ENCODE measurements around the gene SCRN1.
A peak's percentile ranks its signal among the peaks of the same experiment; 100 is the strongest.

Gene SCRN1

DNA sequence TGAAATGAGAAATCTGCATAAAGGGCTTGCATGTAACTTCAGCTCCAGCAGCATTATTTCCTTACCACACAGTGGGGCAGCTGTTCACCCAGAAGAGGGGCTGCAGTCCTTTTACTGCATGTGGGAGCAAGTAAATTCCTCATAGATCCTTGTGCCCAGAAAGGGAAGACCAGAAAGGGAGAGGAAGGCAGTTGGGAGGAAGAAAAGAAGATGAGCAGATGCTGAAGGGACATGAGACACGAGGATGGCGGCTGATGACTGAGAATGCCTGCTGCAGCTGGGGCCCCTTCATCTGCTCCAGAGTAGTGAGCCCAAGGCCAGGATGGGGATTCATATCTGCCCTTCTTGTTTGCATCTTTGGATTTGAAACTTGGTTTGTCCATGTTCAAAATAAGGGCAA, 102.8 kb downstream of the SCRN1 start:
- no peak overlapping the region for H3K27ac ChIP-seq (ENCODE audit: low read length)

GRCh38 chr7:29885626-29886025, 104.0 kb downstream of the SCRN1 start:
- Histone ChIP-seq H3K4me1 (ENCODE audit: control insufficient read depth in 1 of 2, insufficient read depth in 2 of 2, low read length in 2 of 2) (peaks cover 0 to 9% of the 10 kb centered on the region in 2 donors), H3K4me3 (ENCODE audit: low read depth in 1 of 2, low read length in 2 of 2) (no peak overlapping the region), H3K27ac (ENCODE audit: low read length) (no peak overlapping the region)

More for the DNA sequence above, 102.8 kb downstream of the SCRN1 start:
- Histone ChIP-seq H3K4me1 (ENCODE audit: control insufficient read depth in 1 of 2, insufficient read depth in 2 of 2, low read length in 2 of 2) (peaks cover 0 to 9% of the 10 kb centered on the region in 2 donors), H3K36me3 (ENCODE audit: control insufficient read depth in 1 of 2, insufficient read depth in 2 of 2, low read length in 2 of 2) (no peaks in the 10 kb centered on the region), H3K9me3 (ENCODE audit: control insufficient read depth in 1 of 2, low read length in 2 of 2) (no peaks in the 10 kb centered on the region), H3K27me3 (ENCODE audit: low read depth, low read length) (peaks cover 6% of the 10 kb centered on the region), H3K4me3 (ENCODE audit: low read depth in 1 of 2, low read length in 2 of 2) (no peak overlapping the region)

GRCh38 chr7:29884399-29885272, 105.0 kb downstream of the SCRN1 start:
- peaks cover 6% of the 10 kb centered on the region for H3K27me3 ChIP-seq (ENCODE audit: low read depth, low read length)
- H3K36me3 ChIP-seq (ENCODE audit: control insufficient read depth in 1 of 2, insufficient read depth in 2 of 2, low read length in 2 of 2): no peaks in the 10 kb centered on the region
- H3K4me3 ChIP-seq (ENCODE audit: low read depth in 1 of 2, low read length in 2 of 2): peak overlapping the region in 1 of 2 donors; percentile 38
- no peak overlapping the region for H3K27ac ChIP-seq (ENCODE audit: low read length)
- H3K4me1 ChIP-seq (ENCODE audit: control insufficient read depth in 1 of 2, insufficient read depth in 2 of 2, low read length in 2 of 2): peaks cover 0 to 9% of the 10 kb centered on the region in 2 donors
- H3K9me3 ChIP-seq (ENCODE audit: control insufficient read depth in 1 of 2, low read length in 2 of 2): no peaks in the 10 kb centered on the region

More at GRCh38 chr7:29885626-29886025, 104.0 kb downstream of the SCRN1 start:
- Histone ChIP-seq H3K27me3 (ENCODE audit: low read depth, low read length) (peaks cover 6% of the 10 kb centered on the region), H3K36me3 (ENCODE audit: control insufficient read depth in 1 of 2, insufficient read depth in 2 of 2, low read length in 2 of 2) (no peaks in the 10 kb centered on the region), H3K9me3 (ENCODE audit: control insufficient read depth in 1 of 2, low read length in 2 of 2) (no peaks in the 10 kb centered on the region)

DNA sequence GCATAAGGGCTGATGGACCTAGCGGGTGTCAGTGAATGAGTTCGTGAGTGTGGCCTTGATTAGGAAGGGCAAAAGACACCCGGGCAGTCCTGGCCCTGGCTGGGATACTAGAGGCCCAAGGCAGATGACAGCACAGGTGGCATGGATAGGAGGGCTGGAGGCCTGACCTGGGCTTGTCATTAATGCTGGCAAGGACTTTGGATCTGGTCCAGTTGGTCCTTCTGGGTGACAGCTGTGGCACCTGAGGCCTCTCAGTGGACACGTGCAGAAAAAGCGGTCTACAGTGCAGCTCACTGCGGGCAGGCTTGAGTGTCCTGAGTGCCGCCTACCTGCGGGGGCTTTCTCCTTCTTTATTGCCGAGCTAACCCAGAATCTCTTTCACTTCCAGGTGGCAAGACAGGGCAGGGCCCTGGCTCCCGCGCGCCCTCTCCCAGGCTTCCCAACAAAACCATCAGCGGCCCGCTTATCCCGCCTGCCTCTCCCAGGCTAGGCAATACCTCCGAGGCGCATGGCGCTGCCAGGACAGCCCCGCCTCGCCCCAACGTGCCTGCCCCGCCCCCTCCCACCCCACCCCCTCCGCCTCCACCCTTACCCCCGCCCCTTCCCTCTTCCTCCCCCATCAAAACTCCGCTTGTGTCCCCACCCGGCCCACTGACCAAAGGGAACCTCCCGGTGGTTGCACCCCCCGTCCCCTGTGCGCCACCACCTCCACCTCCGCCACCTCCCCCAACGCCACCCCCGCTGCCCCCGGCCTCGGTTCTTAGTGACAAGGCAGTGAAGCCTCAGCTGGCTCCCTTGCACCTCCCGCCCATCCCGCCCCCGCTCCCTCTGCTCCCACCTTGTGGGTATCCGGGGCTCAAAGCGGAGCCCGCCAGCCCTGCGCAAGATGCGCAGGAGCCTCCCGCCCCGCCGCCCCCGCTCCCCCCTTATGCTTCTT, 105.9 kb downstream of the SCRN1 start:
- H3K27me3 ChIP-seq (ENCODE audit: low read depth, low read length): peaks cover 6% of the 10 kb centered on the region
- no peaks in the 10 kb centered on the region for H3K36me3 ChIP-seq (ENCODE audit: control insufficient read depth in 1 of 2, insufficient read depth in 2 of 2, low read length in 2 of 2)
- H3K9me3 ChIP-seq (ENCODE audit: control insufficient read depth in 1 of 2, low read length in 2 of 2): no peaks in the 10 kb centered on the region
- H3K27ac ChIP-seq (ENCODE audit: low read length): no peak overlapping the region
- peaks cover 0 to 9% of the 10 kb centered on the region in 2 donors for H3K4me1 ChIP-seq (ENCODE audit: control insufficient read depth in 1 of 2, insufficient read depth in 2 of 2, low read length in 2 of 2)
- peak overlapping the region in 1 of 2 donors; percentile 38 for H3K4me3 ChIP-seq (ENCODE audit: low read depth in 1 of 2, low read length in 2 of 2)

DNA sequence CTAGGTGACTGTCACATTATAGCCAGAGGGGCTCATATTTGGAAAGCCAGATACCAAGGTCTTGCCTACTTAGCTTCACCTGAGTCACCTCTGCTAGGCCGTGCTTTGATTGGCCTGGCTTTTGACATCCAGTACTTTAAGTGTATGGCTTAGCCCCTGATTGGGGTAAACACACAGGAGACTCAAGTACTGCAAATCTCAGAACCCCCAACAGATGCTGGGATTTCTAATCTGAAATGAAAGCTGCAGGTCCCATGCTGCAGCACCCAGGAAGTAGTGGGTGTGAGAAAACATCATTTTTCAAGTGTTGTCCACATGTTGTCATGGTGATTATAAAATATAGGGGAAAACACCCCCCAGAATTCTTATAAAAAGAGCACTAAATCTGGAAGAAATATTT, 107.1 kb downstream of the SCRN1 start:
- no peaks in the 10 kb centered on the region for H3K36me3 ChIP-seq (ENCODE audit: control insufficient read depth in 1 of 2, insufficient read depth in 2 of 2, low read length in 2 of 2)
- H3K9me3 ChIP-seq (ENCODE audit: control insufficient read depth in 1 of 2, low read length in 2 of 2): no peaks in the 10 kb centered on the region
- no peak overlapping the region for H3K4me3 ChIP-seq (ENCODE audit: low read depth in 1 of 2, low read length in 2 of 2)
- peaks cover 6% of the 10 kb centered on the region for H3K27me3 ChIP-seq (ENCODE audit: low read depth, low read length)
- H3K27ac ChIP-seq (ENCODE audit: low read length): no peak overlapping the region
- H3K4me1 ChIP-seq (ENCODE audit: control insufficient read depth in 1 of 2, insufficient read depth in 2 of 2, low read length in 2 of 2): peaks cover 0 to 9% of the 10 kb centered on the region in 2 donors

GRCh38 chr7:29881724-29882123, 107.9 kb downstream of the SCRN1 start:
- Histone ChIP-seq H3K27ac (ENCODE audit: low read length) (no peak overlapping the region), H3K27me3 (ENCODE audit: low read depth, low read length) (peaks cover 6% of the 10 kb centered on the region), H3K9me3 (ENCODE audit: control insufficient read depth in 1 of 2, low read length in 2 of 2) (no peaks in the 10 kb centered on the region), H3K4me3 (ENCODE audit: low read depth in 1 of 2, low read length in 2 of 2) (no peak overlapping the region), H3K4me1 (ENCODE audit: control insufficient read depth in 1 of 2, insufficient read depth in 2 of 2, low read length in 2 of 2) (peaks cover 0 to 9% of the 10 kb centered on the region in 2 donors), H3K36me3 (ENCODE audit: control insufficient read depth in 1 of 2, insufficient read depth in 2 of 2, low read length in 2 of 2) (no peaks in the 10 kb centered on the region)

GRCh38 chr7:29879609-29880008, 110.0 kb downstream of the SCRN1 start:
- H3K36me3 ChIP-seq (ENCODE audit: control insufficient read depth in 1 of 2, insufficient read depth in 2 of 2, low read length in 2 of 2): no peaks in the 10 kb centered on the region
- no peak overlapping the region for H3K27ac ChIP-seq (ENCODE audit: low read length)
- H3K9me3 ChIP-seq (ENCODE audit: control insufficient read depth in 1 of 2, low read length in 2 of 2): no peaks in the 10 kb centered on the region
- peaks cover 0 to 1% of the 10 kb centered on the region in 2 donors for H3K4me1 ChIP-seq (ENCODE audit: control insufficient read depth in 1 of 2, insufficient read depth in 2 of 2, low read length in 2 of 2)
- H3K4me3 ChIP-seq (ENCODE audit: low read depth in 1 of 2, low read length in 2 of 2): no peak overlapping the region
- H3K27me3 ChIP-seq (ENCODE audit: low read depth, low read length): peaks cover 6% of the 10 kb centered on the region

DNA sequence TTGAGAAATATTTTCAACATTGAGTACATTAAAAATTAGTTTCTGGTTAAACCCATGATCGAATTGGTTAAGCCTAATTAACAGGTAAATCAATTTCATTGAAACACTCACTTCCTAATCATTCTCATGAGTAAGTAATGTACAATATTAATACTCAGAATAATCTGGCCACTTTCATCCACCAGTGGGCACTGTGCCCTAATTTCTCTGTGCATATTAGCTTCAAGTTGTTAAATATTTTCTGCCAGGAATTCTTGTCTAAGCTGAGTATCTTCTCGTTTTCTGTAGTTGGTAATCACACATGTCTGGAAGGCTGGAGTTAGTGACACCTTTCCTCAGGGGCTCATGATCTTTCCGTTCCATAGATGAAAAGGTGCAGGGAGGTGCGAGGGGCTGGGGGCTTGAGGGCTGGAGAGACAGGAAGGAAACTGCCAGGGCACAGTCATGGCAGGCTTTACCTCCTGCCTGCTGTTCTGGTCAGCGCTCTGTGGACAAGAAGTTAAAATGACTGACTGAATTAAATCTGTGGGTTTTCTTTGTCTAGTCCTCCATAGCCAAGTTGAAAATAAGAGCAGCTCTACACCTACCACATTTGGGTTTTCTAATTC, 111.4 kb downstream of the SCRN1 start:
- H3K36me3 ChIP-seq (ENCODE audit: control insufficient read depth in 1 of 2, insufficient read depth in 2 of 2, low read length in 2 of 2): no peaks in the 10 kb centered on the region
- no peak overlapping the region for H3K27ac ChIP-seq (ENCODE audit: low read length)
- no peak overlapping the region for H3K4me3 ChIP-seq (ENCODE audit: low read depth in 1 of 2, low read length in 2 of 2)
- no peaks in the 10 kb centered on the region for H3K9me3 ChIP-seq (ENCODE audit: control insufficient read depth in 1 of 2, low read length in 2 of 2)
- no peaks in the 10 kb centered on the region for H3K4me1 ChIP-seq (ENCODE audit: control insufficient read depth in 1 of 2, insufficient read depth in 2 of 2, low read length in 2 of 2)
- H3K27me3 ChIP-seq (ENCODE audit: low read depth, low read length): peaks cover 2% of the 10 kb centered on the region

- no peaks in the 10 kb centered on the region for H3K27me3 ChIP-seq (ENCODE audit: low read depth, low read length)
- no peak overlapping the region for H3K27ac ChIP-seq (ENCODE audit: low read length)
- no peaks in the 10 kb centered on the region for H3K4me1 ChIP-seq (ENCODE audit: control insufficient read depth in 1 of 2, insufficient read depth in 2 of 2, low read length in 2 of 2)
- H3K9me3 ChIP-seq (ENCODE audit: control insufficient read depth in 1 of 2, low read length in 2 of 2): no peaks in the 10 kb centered on the region
- H3K36me3 ChIP-seq (ENCODE audit: control insufficient read depth in 1 of 2, insufficient read depth in 2 of 2, low read length in 2 of 2): no peaks in the 10 kb centered on the region
- H3K4me3 ChIP-seq (ENCODE audit: low read depth in 1 of 2, low read length in 2 of 2): no peak overlapping the region
These were observed 112.4 kb downstream of the SCRN1 start for GRCh38 chr7:29877196-29877595.

- H3K4me1 ChIP-seq (ENCODE audit: control insufficient read depth in 1 of 2, insufficient read depth in 2 of 2, low read length in 2 of 2): no peaks in the 10 kb centered on the region
- no peaks in the 10 kb centered on the region for H3K36me3 ChIP-seq (ENCODE audit: control insufficient read depth in 1 of 2, insufficient read depth in 2 of 2, low read length in 2 of 2)
- H3K4me3 ChIP-seq (ENCODE audit: low read depth in 1 of 2, low read length in 2 of 2): no peak overlapping the region
- no peaks in the 10 kb centered on the region for H3K27me3 ChIP-seq (ENCODE audit: low read depth, low read length)
- no peak overlapping the region for H3K27ac ChIP-seq (ENCODE audit: low read length)
- no peaks in the 10 kb centered on the region for H3K9me3 ChIP-seq (ENCODE audit: control insufficient read depth in 1 of 2, low read length in 2 of 2)
These were observed 113.9 kb downstream of the SCRN1 start for GRCh38 chr7:29875741-29876140.
